HG02571 (cell line): ENCODE measurements around the gene CISD2.
"Not testable (repeated sequence)": the region's sequence is repeated elsewhere in the genome, so short reads cannot be mapped to it uniquely, and the experiment has no call there.

Experiments used
- ATAC-seq: cut with Tn5 transposase; IDR thresholded peaks from one replicate; pipeline ENCODE4 v1.9.1; 2021; ENCODE audit warnings: mild to moderate bottlenecking, moderate library complexity; ENCODE audit not compliant: unreplicated experiment

CISD2 gene

GRCh38 chr4:102901804-102902203 is 33.0 kb downstream of the CISD2 start:
- ATAC-seq = no peak

GRCh38 chr4:102918859-102919258 is 50.1 kb downstream of the CISD2 start:
- no peak for ATAC-seq

- not testable (repeated sequence) for ATAC-seq
Observed at GRCh38 chr4:102919697-102920096, 50.9 kb downstream of the CISD2 start.

DNA sequence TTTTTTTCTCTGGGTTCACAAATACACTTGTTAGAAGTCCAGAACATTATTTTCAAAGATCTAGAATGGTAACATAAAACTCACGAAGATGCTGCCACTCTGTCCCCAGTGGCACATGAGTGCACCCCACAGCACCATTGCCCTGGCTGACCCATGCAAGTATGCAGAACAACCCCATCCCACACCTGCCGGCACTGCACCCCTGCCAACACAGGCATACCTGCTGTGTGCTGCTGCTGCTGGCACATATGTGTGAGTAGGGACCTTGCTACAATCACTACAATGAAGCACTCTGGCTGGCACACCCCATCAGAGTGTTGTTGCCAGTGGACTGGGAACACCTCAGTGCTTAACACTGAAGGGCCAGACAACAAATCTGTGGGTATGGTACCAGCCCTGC is 66.9 kb downstream of the CISD2 start:
- ATAC-seq = no peak

GRCh38 chr4:102938063-102938462 is 69.3 kb downstream of the CISD2 start:
- ATAC-seq = not testable (repeated sequence)
